HG03520 (cell line): Measurements from ENCODE around the gene SNN.
A peak's percentile ranks its signal among the peaks of the same experiment; 100 is the strongest.

ENCODE experiments used
- ATAC-seq: cut with Tn5 transposase; IDR thresholded peaks from one replicate; pipeline ENCODE4 v1.9.1; 2021; ENCODE audit warnings: mild to moderate bottlenecking, moderate library complexity; ENCODE audit not compliant: unreplicated experiment

SNN gene

DNA sequence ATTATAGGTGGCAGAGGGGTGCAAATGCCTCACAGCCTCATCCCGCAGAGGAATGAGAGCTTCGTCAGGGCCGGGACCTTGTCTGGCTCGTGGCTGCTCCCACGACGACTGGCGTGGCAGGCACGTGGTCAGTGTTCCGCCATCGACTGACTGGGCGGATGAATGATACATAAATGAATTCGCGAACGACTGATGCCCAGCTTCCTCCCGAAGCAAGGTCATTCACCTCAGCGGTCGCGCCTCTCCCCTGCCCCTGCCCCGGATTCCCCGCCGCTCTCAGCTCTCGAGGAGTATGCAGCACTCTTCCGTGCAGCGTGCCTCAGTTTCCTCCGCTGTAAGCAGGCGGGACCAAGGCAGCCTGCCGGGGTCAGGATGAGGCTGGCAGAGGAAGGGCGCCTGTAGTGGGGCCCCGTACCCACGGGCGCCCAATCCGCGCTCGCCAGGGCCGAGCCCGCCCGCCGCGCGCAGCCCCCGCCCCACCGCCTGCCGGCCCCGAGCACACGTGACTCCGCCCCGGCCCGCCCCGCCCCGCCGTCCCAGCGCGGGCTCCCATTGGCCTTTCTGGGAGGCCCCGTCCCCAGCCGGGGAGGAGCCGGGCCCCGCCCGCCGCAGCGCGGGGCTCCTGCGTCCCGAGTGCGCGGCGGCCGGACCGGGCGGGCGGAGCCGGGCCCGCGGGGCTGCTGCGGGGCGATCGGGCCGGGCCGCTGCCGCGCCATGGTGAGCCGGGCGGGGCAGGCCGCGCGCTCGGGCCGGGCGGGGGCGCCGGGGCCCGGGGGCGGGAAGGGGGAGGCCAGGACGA, at the start of gene SNN:
Gene SNN (plus strand): TSS at position 632 of the 799 bp plus-strand sequence. CDS start 7,605 bp downstream, outside the sequence.
- ATAC-seq = peak; percentile 62

DNA sequence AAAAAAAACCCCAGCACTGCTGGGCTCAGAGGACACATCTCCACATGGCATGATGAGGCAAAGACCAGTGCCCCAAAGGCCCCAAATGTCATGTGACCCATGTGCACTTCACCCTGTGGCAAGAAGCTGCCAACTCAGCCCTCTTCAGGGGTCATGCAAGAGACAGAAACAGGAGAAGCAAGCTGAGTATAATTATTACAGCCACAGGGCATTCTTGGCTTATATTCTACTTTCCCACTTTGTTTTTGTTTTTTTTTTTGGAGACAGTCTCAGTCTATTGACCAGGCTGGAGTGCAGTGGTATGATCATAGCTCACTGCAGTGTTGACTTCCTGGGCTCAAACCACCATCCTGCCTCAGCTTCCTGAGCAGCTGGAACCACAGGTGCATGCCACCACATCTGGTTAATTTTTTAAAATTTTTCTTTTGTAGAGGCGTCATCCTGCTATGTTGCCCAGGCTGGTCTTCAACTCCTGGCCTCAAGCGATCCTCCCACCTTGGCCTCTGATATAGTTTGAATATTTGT, 48.9 kb upstream of the SNN start:
- ATAC-seq = no peak

DNA sequence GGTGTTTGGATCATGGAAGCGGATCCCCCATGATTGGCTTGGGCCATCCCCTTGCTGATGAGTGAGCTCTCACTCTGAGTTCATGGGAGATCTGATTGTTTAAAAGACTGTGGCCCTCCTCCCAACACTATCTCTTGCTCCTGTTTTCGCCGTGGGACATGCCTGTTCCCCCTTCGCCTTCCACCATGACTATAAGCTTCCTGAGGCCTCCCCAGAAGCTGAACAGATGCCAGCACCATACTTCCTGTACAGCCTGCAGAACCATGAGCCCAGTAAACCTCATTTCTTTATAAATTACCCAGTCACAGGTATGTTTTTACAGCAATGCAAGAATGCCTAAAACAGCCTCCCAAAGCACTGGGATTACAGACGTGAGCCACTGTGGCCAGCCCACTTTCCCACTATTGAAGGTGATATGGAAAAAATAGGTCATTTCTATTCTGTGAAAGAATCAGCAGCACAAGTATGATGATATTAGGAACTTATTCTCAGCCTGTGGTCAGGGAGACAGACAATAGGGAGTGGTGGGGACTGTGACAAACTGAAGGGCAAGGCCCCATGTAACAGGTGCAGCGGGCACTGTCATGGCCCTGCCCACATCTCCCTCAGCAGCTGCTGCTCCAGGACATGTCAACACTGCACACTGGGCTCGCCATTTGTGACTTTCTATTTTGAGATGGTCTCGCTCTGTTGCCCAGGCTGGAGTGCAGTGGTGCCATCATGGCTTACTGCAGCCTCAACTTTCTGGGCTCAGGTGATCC, 47.8 kb upstream of the SNN start:
- no peak for ATAC-seq

DNA sequence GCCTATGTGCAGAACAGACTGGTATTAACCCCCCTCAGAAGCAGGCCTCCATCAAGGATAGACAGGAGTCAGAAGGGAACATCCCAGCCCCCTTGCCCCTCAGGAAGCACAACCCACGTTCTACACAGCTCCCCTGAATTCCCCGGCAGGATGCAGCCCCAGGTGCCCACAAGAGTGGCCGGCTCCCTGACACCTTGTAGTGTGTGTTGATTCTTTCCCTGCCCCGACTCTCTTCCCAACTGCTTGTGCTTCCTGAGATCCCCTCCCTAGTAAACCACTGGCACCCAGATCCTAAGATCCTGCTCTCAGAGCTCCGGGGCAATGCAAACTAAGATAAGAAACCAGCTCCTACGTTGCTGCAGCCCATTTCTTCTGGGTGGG, 46.7 kb upstream of the SNN start:
- no peak for ATAC-seq

DNA sequence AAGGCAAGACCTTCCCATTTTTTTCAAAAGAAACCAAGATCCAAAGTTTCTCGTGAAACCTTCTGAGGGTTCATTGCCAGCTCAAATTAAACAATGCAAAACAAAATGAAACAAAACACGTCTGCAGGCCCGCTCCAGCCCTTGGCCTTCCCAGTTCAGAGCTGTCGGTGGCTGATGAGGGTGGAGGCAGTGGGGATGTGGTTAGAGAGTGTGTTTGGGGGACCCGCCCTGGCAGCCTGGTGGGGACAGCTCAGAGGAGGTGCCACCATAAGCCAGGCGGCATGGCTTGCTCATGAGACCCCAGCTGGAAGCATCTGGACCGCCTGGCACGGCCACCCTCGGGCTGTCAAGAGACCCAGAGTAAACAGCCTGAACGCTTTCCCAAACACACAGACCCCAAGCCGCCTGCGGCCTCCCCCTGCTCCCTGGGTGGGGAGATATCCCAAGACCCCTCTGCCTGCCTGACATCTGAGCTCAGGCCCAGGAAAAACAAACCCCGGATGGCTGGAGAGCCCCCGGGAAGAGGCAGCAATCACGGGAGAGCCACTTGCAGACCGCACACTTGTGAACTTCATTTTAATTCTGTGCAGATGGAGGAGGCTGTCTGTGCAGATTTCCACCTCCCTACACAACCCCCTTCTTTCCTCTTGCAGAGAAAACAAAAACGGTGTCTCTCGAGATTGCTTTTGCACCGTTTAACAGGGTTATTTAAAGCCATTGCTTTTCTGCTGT, 46.2 kb upstream of the SNN start:
- no peak for ATAC-seq

DNA sequence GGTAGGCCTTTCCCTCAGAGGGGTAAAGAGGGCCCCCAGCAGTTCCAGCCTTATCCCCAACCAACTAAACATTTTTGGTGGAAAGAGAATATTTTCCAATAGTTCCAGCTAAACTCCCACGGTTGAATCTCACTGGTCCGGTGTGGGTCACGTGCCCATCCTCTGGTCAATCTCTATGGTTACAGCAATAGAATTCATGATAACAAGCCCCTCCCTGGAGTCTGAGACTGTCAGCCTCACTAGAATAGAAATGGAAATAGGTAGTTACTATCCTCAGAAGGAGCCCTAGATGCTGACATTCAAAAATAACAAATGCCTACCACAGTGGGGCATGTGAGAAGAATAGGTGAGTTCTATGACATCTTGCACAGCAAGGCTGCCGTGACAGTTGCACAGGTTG, 44.0 kb upstream of the SNN start:
- ATAC-seq = no peak

DNA sequence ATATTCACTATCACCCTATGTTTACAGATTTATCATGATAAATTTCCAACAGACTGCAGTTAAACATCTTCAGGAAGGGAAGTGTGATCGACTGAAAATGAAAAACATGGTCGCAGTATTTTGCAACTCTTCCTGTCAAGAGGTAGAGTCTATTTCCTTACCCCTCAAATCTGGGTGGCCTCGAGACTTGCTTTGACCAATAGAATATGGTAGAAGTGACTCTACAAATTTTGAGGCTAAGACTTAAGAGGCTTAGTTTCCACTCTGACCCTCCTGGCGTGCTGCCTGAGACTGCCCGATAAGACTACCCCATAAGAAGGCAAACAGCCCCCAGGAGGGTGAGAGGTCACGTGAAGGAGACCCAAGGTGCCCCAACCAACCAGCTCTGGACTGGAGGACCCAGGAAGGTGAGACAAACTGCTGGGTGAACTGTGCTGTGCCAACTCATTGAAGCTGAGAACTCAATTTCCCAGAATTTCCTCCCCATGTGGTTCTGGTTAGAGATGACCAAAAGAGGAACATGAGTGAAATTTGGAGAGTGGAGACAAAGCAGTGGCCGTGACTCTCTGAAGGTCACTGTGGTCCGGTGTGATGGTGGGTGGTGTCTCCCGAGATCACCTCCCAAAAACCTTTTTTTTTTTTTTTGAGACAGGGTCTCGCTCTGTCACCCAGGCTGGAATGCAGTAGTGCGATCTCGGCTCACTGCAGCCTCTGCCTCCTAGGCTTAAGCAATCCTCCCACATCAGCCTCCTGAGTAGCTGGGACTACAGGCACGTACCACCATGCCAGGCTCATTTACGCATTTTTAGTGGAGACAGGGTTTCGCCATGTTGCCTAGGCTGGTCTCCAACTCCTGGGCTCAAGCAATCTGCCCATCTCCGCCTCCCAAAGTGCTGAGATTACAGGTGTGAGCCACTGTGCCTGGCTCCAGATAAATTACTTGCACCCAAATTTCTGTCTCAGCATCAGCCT, 43.3 kb upstream of the SNN start:
- no peak for ATAC-seq

DNA sequence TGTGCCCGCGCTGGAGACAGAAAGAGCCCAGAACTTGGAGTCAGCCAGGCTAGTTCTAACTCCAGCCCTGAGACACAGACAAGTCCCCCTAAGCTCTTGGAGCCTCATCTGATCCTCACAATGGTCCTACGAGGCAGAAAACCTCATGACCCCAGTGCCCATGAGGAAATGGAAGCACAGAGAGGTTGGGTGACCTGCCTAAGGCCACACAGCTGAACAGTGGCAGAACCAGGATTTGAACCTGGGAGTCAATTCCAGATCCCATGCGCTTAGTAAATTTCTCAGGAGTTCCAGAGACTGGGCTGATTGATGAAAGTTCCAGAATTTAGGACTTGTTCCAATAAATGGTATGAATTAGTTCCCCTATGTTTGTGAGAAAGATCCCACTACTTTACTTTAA, 42.5 kb upstream of the SNN start:
- ATAC-seq = no peak

DNA sequence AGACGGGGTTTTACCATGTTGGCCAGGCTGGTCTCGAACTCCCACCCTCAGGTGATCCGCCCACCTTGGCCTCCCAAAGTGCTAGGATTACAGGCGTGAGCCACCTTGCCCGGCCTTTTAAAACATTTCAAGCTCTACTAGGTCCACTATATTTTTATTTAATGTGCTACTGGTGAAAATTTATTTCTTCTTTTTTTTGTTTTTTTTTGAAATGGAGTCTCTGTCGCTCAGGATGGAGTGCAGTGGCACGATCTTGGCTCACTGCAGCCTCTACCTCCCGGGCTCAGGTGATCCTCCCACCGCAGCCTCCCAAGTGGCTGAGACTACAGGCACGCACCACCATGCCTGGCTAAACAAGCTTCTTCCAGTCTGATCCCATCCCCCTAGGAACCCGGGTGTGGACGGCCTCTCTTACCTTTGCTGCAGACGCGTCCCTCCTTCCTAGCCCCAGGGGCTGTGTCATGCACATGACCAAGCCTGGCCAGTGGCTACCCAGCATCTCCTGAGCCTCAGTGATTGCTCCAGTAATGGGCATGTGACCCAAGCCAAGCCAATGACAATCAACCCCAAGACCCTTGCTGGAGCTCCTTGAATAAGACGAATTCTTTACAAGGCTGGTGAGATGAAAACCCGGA, 41.5 kb upstream of the SNN start:
- ATAC-seq = no peak

DNA sequence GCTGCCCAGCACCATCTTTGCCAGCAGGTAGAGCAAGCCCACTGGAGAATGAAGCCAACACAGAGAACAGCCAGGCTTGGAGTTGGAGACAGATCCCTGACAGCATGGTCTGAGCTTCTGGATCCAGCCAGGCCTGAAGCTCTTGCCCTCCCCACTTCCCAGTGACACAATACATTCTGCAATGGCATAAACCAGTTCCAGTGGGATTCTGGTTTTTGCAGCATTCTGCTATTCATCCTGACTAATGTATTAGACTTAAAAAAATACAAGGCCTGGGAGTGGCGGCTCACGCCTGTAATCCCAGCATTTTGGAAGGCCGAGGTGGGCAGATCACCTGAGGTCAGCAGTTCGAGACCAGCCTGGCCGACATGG, 41.0 kb upstream of the SNN start:
- ATAC-seq = no peak

DNA sequence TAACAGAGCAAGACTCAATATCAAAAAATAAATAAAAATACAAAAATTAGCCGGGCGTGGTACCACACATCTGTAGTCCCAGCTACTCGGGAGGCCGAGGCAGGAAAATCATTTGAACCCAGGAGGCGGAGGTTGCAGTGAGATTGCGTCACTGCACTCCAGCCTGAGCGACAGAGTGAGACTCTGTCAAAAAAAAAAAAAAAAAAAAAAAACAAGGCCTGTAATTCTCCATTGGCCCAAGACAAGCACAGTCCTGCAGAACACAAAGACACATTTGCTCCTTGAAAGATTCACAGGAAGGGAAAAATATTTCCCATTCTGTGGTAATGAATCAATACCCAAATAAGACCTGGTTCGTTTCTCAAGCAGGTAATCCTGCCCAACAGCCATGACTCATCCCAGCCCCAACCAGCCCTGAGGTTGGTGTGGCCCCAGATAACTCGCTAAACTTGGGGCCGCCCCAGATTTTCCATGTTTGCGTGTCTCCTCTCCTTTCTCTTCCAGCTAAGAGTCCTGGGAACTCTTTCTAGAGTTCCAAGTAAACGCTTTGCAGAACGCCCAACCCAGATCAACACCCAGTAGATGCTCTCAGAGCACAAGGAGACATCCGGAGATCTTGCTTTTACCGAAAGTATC, 40.3 kb upstream of the SNN start:
- ATAC-seq = no peak

DNA sequence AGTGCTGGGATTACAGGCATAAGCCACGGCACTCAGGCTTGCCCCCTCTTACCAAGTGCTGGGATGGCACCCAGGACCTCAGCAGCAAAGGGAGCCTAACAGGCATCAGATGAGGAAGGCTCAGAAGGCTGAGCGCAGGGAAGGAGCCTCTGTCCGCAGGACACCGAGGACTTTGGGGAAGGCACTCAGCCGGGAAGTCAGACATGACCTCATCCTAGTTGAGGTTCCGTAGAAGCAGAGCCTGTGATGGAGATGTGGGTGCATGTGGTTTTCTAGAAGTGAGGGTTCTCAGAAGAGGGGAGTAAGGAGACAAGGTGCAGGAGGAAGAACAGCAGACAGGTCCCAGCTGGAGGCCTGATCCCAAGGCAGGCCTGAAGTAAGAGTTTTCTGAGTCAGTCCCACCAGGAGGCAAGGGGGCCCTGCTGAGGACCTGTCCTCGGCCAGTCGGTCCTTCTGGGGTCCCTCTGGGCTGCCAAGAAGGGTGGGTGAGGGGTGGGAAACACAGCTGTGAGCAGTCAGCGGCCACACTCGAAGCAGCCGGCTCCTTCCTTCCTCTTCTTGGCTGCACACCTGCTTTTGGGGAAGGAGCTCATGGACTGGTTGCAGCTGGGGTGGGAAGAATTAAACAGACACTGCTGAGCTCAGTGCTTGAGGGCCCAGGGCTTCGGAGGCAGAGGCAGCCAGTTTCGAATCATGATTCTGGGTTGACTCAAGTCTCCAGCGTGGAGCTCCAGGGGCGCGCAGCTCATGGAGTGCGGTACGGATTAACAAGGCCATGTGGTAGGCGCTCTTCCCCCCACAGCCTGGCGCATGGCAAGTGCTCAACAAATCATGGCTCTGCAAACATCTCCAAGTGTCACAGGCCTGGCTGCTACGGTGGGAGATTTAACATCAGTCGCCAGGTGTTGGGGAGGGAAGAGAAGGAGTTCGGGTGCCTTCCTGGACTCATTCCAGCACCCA, 38.9 kb upstream of the SNN start:
- no peak for ATAC-seq

DNA sequence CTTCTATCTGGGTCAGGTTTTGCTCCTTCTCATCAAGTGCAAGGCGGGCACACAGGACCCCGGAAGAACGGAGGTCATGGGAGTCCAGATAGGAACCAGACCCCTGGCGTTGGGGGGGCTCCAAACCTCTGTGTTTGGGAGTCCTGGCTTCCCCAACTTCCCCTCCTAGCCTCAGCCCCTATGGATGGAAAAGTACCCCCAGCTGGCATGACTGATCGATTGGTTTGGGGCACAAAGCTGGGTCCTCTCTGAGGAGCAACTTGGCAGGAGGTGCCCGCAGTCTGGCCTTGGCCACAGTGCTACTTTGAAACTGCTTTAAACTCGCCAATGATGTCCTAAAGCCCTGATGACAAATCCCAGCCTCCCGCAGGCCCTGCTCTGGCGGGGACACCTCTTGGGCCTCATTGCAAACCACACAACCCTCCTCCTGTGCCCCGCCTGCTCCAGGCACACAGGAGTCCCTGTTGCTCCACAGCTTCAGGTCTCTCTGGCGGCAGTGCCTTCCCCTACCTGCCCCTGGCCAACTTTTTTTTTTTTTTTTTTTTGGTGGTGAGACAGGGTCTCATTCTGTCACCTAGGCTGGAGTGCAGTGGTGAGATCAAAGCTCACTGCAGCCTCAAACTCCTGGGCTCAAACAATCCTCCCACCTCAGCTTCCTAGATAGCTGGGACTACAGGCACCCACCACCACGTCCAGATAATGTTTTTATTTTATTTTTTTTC, 38.0 kb upstream of the SNN start:
- no peak for ATAC-seq

DNA sequence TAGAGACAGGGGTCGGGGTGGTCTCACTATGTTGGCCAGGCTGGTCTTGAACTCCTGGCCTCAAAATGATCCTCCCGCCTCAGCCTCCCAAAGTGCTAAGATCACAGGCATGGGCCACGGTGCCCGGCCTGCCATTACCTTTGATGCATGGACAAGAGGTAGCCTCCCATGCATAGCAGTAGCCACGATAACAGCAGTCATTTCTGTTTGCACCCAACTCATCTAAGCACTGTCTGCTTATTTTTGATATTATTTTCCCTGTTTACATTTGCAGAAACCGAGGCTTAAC, 37.5 kb upstream of the SNN start:
- ATAC-seq = no peak

DNA sequence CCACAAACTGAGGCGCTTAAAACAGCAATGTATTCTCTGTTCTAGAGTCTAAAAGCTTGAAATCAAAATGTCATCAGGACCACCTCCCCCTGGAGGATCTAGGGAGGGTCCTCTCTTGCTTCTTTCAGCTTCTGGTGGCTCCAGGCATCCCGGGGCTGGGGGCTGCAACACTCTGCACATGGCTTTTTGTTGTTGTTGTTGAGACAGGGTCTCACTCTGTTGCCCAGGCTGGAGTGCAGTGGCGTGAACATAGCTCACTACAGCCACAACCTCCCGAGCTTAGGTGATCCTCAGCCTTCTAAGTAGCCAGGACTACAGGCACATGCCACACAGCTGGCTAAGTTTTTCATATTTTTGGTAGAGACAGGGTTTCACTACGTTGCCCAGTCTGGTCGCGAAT, 37.0 kb upstream of the SNN start:
- no peak for ATAC-seq

DNA sequence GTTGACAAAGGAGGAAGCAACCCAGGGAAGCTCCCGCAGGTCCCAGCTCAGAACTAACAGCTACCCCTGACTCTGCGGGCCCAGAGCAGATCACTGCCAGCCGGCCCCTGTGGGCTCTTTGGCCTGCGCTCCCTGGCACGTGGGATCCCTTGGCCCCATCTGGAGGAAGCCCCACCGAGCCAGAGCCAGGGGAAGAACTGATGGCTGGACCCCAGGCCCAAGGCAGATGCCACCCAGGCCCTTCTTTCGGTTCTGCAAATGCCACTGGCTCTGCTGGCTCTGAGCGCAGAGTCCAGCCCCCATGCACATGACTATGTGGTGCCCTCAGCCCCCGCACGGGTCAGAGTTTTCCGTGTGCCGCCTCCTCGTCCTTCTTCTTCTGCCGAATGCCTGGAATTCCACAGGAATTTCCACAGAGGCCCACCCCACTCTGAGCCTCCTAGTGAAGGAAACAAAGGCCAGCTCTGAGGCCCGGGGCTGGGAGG, 35.8 kb upstream of the SNN start:
- no peak for ATAC-seq

DNA sequence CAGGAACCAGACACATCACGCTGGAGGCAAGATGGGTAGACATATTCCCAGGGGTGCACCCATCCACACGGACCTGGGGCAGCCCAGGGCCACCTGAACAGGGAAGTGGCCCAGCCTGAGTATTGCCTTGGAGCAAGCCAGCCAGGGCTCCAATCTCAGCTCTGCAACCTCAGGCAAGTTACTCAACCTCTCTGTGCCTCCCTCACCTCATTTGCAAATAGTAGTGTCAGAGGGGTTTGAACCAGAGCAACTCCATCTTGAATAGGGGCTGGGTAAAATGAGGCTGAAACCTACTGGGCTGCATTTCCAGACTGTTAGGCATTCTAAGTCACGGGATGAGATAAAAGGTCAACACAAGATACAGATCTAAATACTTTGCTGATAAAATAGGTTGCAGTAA, 35.1 kb upstream of the SNN start:
- no peak for ATAC-seq

DNA sequence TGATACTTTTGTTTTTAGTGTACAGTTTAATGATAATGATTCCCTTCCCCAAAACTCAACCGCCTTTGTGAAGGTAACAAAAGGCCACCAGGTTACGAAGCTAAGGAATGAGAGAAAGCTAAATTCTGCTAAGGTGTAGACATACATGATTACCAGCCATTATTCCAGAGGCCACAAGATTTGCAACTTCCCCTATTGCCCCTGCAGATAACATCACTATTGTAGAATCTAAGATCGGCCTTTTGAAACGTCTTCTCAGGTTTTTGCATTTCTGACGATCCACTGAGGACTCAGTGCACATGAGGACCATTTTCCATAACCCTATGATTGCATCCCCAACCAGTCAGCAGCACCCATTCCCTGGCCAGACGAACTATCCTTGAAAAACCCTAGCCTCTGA, 33.9 kb upstream of the SNN start:
- no peak for ATAC-seq
